Measurements from ENCODE around the gene FLVCR2. TPM values are rescaled to one million over a fixed set of nuclear protein-coding genes. Genes with fewer than 3 reads are reported as not detected.

The FLVCR2 gene
- total RNA-seq, 1 experiment from 2014 or later = 1.8 TPM

DNA sequence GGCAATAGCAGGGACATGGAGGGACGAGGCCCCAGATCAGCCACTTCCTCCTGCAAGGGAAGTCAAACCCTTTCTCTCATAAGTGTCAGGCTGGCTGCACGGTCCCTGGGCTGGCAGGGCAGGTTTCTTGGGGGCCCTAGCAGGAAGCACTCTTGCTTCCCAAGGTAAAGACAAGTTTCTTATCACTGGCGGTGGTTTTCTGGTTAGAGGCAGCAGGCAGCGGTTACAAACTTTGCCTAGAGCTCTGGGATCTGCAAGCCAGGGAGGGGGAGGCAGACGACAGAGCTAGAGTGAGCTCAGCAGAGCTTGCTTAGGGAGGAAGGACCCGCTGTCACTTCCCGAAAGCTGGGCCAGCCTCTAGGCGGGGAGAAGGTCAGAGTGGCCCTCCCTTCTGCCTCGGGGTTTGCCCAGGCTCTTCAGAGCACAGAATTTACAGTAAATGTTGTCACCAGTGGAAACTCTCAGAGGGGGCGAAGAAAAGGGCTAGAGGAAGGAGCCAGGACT is 35.8 kb upstream of the FLVCR2 start:
- no peak overlapping the region for H2AFZ ChIP-seq (ENCODE audit: low read length)
- H3K27me3 ChIP-seq (ENCODE audit: low read length) = no peaks in the 10 kb centered on the region
- no peaks in the 10 kb centered on the region for H3K9me2 ChIP-seq (replicated peaks; ENCODE audit: low read length)
- ChIA-PET POLR2A (ENCODE audit: unreplicated experiment) (no interaction called here), CTCF (no interaction called here)
- no peak overlapping the region for H3K4me2 ChIP-seq (ENCODE audit: low read length)
- no peak overlapping the region for H3K9ac ChIP-seq (ENCODE audit: low read length)
- no peak for TF ChIP-seq EZH2phosphoT487 (IDR thresholded peaks at IDR 0.05; ENCODE audit: borderline replicate concordance, low read length)
- no peak for TF ChIP-seq EZH2 (IDR thresholded peaks at IDR 0.05; ENCODE audit: low read length, unreplicated experiment)
- TF ChIP-seq CTCF (conservative IDR thresholded peaks at IDR 0.05; ENCODE audit: low read depth, low read length) = no peak
- no peak for DNase-seq
- no peak overlapping the region for H3K4me3 ChIP-seq (ENCODE audit: low read length)
- no peaks in the 10 kb centered on the region for H3K36me3 ChIP-seq (ENCODE audit: low read depth, low read length)
- no peaks in the 10 kb centered on the region for H4K20me1 ChIP-seq (ENCODE audit: low read length)
- H3K9me3 ChIP-seq (ENCODE audit: low read length) = no peaks in the 10 kb centered on the region
- no peaks in the 10 kb centered on the region for H3K4me1 ChIP-seq (ENCODE audit: insufficient read depth, low read length)
- H3F3A ChIP-seq (ENCODE audit: low read length, unreplicated experiment) = no peaks in the 10 kb centered on the region
- H3K27ac ChIP-seq (ENCODE audit: low read length) = no peak overlapping the region
- intact Hi-C loops (cut with micrococcal nuclease) = no loop called here
- BruUV-seq (replicated peaks) = no TSS peak
- no peak for ATAC-seq
- H3K79me2 ChIP-seq (ENCODE audit: low read length) = no peaks in the 10 kb centered on the region

DNA sequence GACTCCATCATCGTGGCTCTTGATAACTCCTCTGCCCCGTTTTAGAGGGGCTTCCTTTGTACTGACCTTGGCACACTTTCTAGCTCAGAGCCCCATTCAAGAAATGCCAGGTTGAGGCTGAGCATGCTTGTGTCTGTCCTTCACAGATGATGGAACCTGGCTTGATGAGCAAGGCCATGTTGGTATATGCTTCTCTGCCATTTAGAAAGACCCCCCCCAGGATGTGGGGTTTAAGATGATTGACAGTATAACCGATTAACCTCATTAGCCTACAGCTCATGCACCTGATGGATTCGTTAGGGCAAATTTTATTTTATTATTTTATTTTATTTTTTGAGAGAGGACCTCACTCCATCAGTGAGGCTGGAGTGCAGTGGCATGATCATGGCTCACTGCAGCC is 35.2 kb upstream of the FLVCR2 start:
- DNase-seq (no peak), ATAC-seq (no peak)
- POLR2A ChIA-PET (ENCODE audit: unreplicated experiment) = no interaction called here
- Histone ChIP-seq H3K27ac (ENCODE audit: low read length) (no peak overlapping the region), H3K36me3 (ENCODE audit: low read depth, low read length) (no peaks in the 10 kb centered on the region), H3K79me2 (ENCODE audit: low read length) (no peaks in the 10 kb centered on the region), H3K4me1 (ENCODE audit: insufficient read depth, low read length) (no peaks in the 10 kb centered on the region), H3K9me3 (ENCODE audit: low read length) (no peaks in the 10 kb centered on the region), H3F3A (ENCODE audit: low read length, unreplicated experiment) (no peaks in the 10 kb centered on the region), H3K4me2 (ENCODE audit: low read length) (no peak overlapping the region), H3K27me3 (ENCODE audit: low read length) (no peaks in the 10 kb centered on the region), H3K4me3 (ENCODE audit: low read length) (no peak overlapping the region), H4K20me1 (ENCODE audit: low read length) (no peaks in the 10 kb centered on the region), H3K9me2 (replicated peaks; ENCODE audit: low read length) (no peaks in the 10 kb centered on the region), H3K9ac (ENCODE audit: low read length) (no peak overlapping the region), H2AFZ (ENCODE audit: low read length) (no peak overlapping the region)
- TF ChIP-seq EZH2 (IDR thresholded peaks at IDR 0.05; ENCODE audit: low read length, unreplicated experiment) (no peak), EZH2phosphoT487 (IDR thresholded peaks at IDR 0.05; ENCODE audit: borderline replicate concordance, low read length) (no peak), CTCF (conservative IDR thresholded peaks at IDR 0.05; ENCODE audit: low read depth, low read length) (no peak)
- intact Hi-C loops (cut with micrococcal nuclease) = no loop called here
- CTCF ChIA-PET = no interaction called here
- no TSS peak for BruUV-seq (replicated peaks)

GRCh38 chr14:75543786-75544185 is 34.6 kb upstream of the FLVCR2 start:
- H3K9ac ChIP-seq (ENCODE audit: low read length) = no peak overlapping the region
- no peaks in the 10 kb centered on the region for H4K20me1 ChIP-seq (ENCODE audit: low read length)
- H3K4me2 ChIP-seq (ENCODE audit: low read length) = no peak overlapping the region
- no peaks in the 10 kb centered on the region for H3K36me3 ChIP-seq (ENCODE audit: low read depth, low read length)
- intact Hi-C loops (cut with micrococcal nuclease) = no loop called here
- H3K79me2 ChIP-seq (ENCODE audit: low read length) = no peaks in the 10 kb centered on the region
- no peaks in the 10 kb centered on the region for H3K27me3 ChIP-seq (ENCODE audit: low read length)
- no peaks in the 10 kb centered on the region for H3F3A ChIP-seq (ENCODE audit: low read length, unreplicated experiment)
- no peak overlapping the region for H3K4me3 ChIP-seq (ENCODE audit: low read length)
- ChIA-PET CTCF (no interaction called here), POLR2A (ENCODE audit: unreplicated experiment) (no interaction called here)
- no peak for ATAC-seq
- H3K4me1 ChIP-seq (ENCODE audit: insufficient read depth, low read length) = no peaks in the 10 kb centered on the region
- no peaks in the 10 kb centered on the region for H3K9me3 ChIP-seq (ENCODE audit: low read length)
- no peak overlapping the region for H3K27ac ChIP-seq (ENCODE audit: low read length)
- no TSS peak for BruUV-seq (replicated peaks)
- H3K9me2 ChIP-seq (replicated peaks; ENCODE audit: low read length) = no peaks in the 10 kb centered on the region
- no peak for TF ChIP-seq CTCF (conservative IDR thresholded peaks at IDR 0.05; ENCODE audit: low read depth, low read length)
- no peak for DNase-seq
- no peak overlapping the region for H2AFZ ChIP-seq (ENCODE audit: low read length)

Measured in PC-3 (cell line).